Fibroblast of lung (primary cell): Measurements from ENCODE around the gene TGIF2.

Experiments used
- EZH2 ChIP-seq: IDR thresholded peaks from 2 replicates; pipeline ENCODE4 v1.5.1; 2012; ENCODE audit warnings: low read length, control low read depth, mild to moderate bottlenecking; ENCODE audit errors: missing control alignments
- TF ChIP-seq, protein P1 (sequence below), 2 donors: IDR thresholded peaks in 1 of 2; conservative IDR thresholded peaks in 1 of 2; 1 replicate in 1 of 2; 2 replicates in 1 of 2; pipeline ENCODE4 v1.5.1; 2011 to 2012; ENCODE audit warnings: low read length in 2 of 2, control low read depth in 1 of 2, inconsistent platforms in 1 of 2, low read depth in 1 of 2, mild to moderate bottlenecking in 1 of 2

DNA sequence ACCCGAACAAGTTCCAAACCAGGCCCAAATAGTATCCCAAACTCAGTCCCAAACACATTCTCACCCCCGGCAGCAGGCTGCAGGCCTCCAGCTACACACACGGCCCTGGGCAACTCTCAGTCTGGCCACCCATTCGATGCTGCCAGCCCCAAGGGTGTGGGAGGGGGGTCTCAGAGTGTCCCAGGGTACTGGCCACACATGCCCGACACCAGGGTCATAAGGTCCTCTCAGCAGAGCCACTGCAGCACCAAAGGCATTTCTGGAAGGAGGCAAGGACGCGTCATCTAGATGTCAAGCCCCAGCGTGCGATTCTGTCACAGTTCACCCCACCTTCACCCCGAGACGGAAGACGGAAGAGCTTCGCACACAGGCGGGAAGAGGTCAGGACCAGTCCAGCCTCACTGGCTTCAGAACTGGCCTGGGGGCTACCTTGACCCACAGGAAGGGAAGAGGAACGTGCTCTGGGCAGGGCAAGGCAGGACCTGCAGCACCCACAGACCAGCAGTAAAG is 22.6 kb upstream of the TGIF2 start:
- TF ChIP-seq, protein P1, sequence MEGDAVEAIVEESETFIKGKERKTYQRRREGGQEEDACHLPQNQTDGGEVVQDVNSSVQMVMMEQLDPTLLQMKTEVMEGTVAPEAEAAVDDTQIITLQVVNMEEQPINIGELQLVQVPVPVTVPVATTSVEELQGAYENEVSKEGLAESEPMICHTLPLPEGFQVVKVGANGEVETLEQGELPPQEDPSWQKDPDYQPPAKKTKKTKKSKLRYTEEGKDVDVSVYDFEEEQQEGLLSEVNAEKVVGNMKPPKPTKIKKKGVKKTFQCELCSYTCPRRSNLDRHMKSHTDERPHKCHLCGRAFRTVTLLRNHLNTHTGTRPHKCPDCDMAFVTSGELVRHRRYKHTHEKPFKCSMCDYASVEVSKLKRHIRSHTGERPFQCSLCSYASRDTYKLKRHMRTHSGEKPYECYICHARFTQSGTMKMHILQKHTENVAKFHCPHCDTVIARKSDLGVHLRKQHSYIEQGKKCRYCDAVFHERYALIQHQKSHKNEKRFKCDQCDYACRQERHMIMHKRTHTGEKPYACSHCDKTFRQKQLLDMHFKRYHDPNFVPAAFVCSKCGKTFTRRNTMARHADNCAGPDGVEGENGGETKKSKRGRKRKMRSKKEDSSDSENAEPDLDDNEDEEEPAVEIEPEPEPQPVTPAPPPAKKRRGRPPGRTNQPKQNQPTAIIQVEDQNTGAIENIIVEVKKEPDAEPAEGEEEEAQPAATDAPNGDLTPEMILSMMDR (conservative IDR thresholded peaks at IDR 0.05 in 1 of 2, IDR thresholded peaks at IDR 0.05 in 1 of 2; ENCODE audit: low read depth in 1 of 2, low read length in 2 of 2): no peak
- no peak for TF ChIP-seq EZH2
